OCI-LY7 (cell line): ENCODE measurements around the gene LRRC46. TPM values are rescaled to one million over a fixed set of nuclear protein-coding genes. Genes with fewer than 3 reads are reported as not detected.

Experiments used
- BruUV-seq: library from RNA; stranded (reverse); fragments of 400-500 nt; replicated peaks from 2 replicates; lab custom pipeline; 2021; lab: Mats Ljungman, UMichigan
- CTCF ChIA-PET: fragments of 300-600 bp; sonication (Branson Sonifier 250); formaldehyde crosslinking; loops from one replicate; lab custom pipeline; 2022; ENCODE audit warnings: antibody characterized with exemption; ENCODE audit not compliant: unreplicated experiment; lab: Charles Lee
- POLR2A ChIA-PET: fragments of 300-600 bp; sonication (Branson Sonifier 250); formaldehyde crosslinking; loops from one replicate; lab custom pipeline; 2022; ENCODE audit warnings: antibody characterized with exemption; lab: Charles Lee
- DNase-seq: peaks from one replicate; pipeline ENCODE4 v3.0.0-alpha.2; 2015; ENCODE audit warnings: low spot score
- H2AFZ ChIP-seq: fragments of 200-600 bp; sonication (generic), shearing (Covaris generic); 2 replicates; pipeline ENCODE4 v1.6.1; 2014; ENCODE audit warnings: mild to moderate bottlenecking, antibody characterized with exemption, low read length, moderate library complexity
- H3K27ac ChIP-seq: fragments of 200-600 bp; sonication (generic); 2 replicates; pipeline ENCODE4 v1.5.1; 2014; ENCODE audit warnings: mixed run types, low read depth, mild to moderate bottlenecking, moderate library complexity, low read length, inconsistent platforms; ENCODE audit not compliant: poor library complexity, severe bottlenecking
- H3K36me3 ChIP-seq: fragments of 200-600 bp; sonication (generic); 2 replicates; pipeline ENCODE4 v1.6.1; 2014; ENCODE audit warnings: mild to moderate bottlenecking, antibody characterized with exemption, low read length, moderate library complexity, mixed read lengths; ENCODE audit not compliant: insufficient read depth
- H3K4me1 ChIP-seq: fragments of 200-600 bp; sonication (generic); 2 replicates; pipeline ENCODE4 v1.5.1; 2014; ENCODE audit warnings: mild to moderate bottlenecking, low read length; ENCODE audit not compliant: insufficient read depth, poor library complexity, severe bottlenecking
- H3K4me2 ChIP-seq: fragments of 200-600 bp; sonication (generic); 2 replicates; pipeline ENCODE4 v1.6.1; 2014; ENCODE audit warnings: mild to moderate bottlenecking, low read length
- H3K4me3 ChIP-seq: fragments of 200-600 bp; sonication (generic); 2 replicates; pipeline ENCODE4 v1.5.1; 2014; ENCODE audit warnings: mild to moderate bottlenecking, low read depth, low read length; ENCODE audit not compliant: poor library complexity, severe bottlenecking
- H3K79me2 ChIP-seq: fragments of 200-600 bp; sonication (generic); 2 replicates; pipeline ENCODE4 v1.6.1; 2016; ENCODE audit warnings: low read depth, mild to moderate bottlenecking, low read length, moderate library complexity, mixed read lengths; ENCODE audit not compliant: insufficient read depth
- H3K9me2 ChIP-seq: fragments of 200-600 bp; sonication (generic); 2 replicates; pipeline ENCODE4 v1.6.1; 2016; ENCODE audit warnings: mild to moderate bottlenecking, low read length, mixed read lengths; ENCODE audit not compliant: insufficient read depth
- H3K9me3 ChIP-seq: fragments of 200-600 bp; sonication (generic); 2 replicates; pipeline ENCODE4 v1.6.1; 2014; ENCODE audit warnings: mild to moderate bottlenecking, mixed run types, low read length, mixed read lengths
- H4K20me1 ChIP-seq: fragments of 200-600 bp; sonication (generic); 2 replicates; pipeline ENCODE4 v1.6.1; 2014; ENCODE audit warnings: mild to moderate bottlenecking, antibody characterized with exemption, low read length, moderate library complexity, mixed read lengths; ENCODE audit not compliant: insufficient read depth
- EZH2phosphoT487 ChIP-seq: fragments of 200-600 bp; sonication (generic); IDR thresholded peaks from 2 replicates; pipeline ENCODE4 v1.6.1; 2018; ENCODE audit warnings: low read depth, borderline replicate concordance, mild to moderate bottlenecking, mixed run types, antibody characterized with exemption, low read length, moderate library complexity, mixed read lengths
- intact Hi-C: fragments of 100-400 bp; cut with micrococcal nuclease; formaldehyde crosslinking; loops from one replicate; pipeline ENCODE4 v1.10.0; 2022; ENCODE audit not compliant: unreplicated experiment
- total RNA-seq, 2 experiments: library from RNA; depleted of rRNA in 1 of 2; stranded (reverse); fragments of >200 nt in 1 of 2; shearing (Covaris generic) in 1 of 2; gene quantifications; 2 replicates each; pipeline ENCODE4 v1.2.3, GENCODE V29; 2014 to 2022
- TF ChIP-seq, protein P1 (sequence below): fragments of 200-600 bp; sonication (generic); conservative IDR thresholded peaks from 2 replicates; pipeline ENCODE4 v1.5.1; 2014; ENCODE audit warnings: mild to moderate bottlenecking, antibody characterized with exemption, low read length, moderate library complexity, mixed read lengths

The LRRC46 gene
- total RNA-seq, 2 experiments from 2014 or later: 0.85 to 1.2 TPM

DNA sequence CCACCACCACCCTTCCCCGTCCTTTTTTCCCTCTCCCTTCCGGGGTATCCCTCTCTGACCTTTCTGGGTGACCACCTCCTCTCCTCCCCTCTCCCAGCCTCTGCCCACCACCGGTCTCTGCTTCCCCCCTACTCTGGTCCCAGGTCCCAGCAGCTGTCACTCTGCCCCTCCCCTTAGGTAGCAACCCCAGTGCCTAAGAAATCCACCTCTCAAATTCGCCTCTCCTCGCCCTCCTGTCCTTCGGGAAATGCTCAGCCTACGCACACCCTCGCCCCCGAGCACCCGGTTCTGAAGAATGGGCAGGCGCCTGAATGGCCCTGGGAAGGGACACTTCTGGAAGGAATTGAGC is 20.3 kb downstream of the LRRC46 start:
- H3K9me3 ChIP-seq: no peaks in the 10 kb centered on the region
- ChIA-PET POLR2A (no interaction called here), CTCF (no interaction called here)
- H3K4me2 ChIP-seq: no peak overlapping the region
- intact Hi-C loops: no loop called here
- no peak for DNase-seq
- no peaks in the 10 kb centered on the region for H3K9me2 ChIP-seq
- no TSS peak for BruUV-seq
- no peaks in the 10 kb centered on the region for H3K4me1 ChIP-seq
- H3K79me2 ChIP-seq: no peaks in the 10 kb centered on the region
- H2AFZ ChIP-seq: no peak overlapping the region
- no peaks in the 10 kb centered on the region for H3K36me3 ChIP-seq
- TF ChIP-seq, protein P1, sequence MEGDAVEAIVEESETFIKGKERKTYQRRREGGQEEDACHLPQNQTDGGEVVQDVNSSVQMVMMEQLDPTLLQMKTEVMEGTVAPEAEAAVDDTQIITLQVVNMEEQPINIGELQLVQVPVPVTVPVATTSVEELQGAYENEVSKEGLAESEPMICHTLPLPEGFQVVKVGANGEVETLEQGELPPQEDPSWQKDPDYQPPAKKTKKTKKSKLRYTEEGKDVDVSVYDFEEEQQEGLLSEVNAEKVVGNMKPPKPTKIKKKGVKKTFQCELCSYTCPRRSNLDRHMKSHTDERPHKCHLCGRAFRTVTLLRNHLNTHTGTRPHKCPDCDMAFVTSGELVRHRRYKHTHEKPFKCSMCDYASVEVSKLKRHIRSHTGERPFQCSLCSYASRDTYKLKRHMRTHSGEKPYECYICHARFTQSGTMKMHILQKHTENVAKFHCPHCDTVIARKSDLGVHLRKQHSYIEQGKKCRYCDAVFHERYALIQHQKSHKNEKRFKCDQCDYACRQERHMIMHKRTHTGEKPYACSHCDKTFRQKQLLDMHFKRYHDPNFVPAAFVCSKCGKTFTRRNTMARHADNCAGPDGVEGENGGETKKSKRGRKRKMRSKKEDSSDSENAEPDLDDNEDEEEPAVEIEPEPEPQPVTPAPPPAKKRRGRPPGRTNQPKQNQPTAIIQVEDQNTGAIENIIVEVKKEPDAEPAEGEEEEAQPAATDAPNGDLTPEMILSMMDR: no peak
- no peak for TF ChIP-seq EZH2phosphoT487
- no peak overlapping the region for H3K4me3 ChIP-seq
- no peaks in the 10 kb centered on the region for H4K20me1 ChIP-seq
- no peak overlapping the region for H3K27ac ChIP-seq

DNA sequence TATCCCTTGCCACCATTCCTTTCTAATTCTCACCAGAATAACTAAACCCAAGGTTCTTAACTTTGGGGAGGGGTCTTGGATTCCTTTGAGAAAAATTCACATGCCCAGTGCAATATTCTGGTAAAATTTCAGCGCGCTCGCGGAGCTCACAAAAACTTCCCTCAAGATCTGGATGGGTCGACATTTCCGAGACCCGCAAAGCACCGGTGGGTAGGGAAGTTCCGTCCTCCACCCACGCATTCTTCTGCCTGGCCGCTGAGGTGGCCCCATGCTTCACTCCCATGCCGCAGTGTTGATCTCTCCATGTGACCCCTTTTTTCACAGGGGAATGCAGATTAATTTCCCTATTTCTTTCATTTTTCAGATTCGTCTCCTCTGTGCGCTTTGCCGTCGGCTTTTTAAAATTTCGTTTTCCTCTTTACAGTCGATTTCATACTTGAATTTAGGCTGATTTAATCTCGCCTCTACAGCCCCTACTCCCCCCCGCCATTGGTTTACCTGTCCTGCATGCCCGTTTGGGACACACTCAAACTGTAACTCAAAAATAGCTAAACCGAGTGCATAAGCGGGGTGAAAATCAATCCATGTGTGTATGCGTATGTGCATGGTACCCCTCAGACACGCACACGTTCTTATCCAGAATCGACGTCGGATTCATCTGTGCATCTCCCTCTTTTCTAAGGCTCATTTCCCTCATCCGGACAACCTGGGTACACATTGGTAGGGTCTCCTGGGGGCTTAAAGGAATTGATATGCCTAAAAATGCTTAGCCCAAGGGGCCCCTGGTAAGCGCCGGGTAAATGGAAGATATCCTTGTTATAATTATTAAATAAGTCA is 20.9 kb downstream of the LRRC46 start:
- H3K4me2 ChIP-seq: no peak overlapping the region

DNA sequence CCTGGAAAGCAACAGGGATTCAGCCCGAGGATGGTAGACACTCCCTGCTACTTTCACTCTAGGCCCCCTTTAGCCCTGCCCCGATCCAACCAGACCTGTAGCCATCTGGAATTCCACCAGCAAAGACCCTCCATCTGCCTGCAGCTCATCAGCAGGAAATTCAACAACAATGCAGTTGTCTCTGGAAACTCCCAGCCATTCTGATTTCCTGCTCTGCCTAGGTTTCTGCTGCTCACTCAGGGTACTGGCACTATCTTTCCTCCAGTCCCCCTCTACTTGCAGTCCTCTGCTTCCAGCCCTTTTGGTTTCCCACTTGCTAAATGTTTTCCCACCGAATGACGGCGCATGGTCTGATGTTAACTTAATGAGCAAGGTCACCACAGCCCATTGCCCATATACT is 22.1 kb downstream of the LRRC46 start:
- CTCF ChIA-PET: no interaction called here
- Histone ChIP-seq H3K79me2 (no peaks in the 10 kb centered on the region), H3K4me3 (no peak overlapping the region), H3K4me2 (no peak overlapping the region), H2AFZ (no peak overlapping the region), H3K9me3 (no peaks in the 10 kb centered on the region), H3K36me3 (no peaks in the 10 kb centered on the region), H4K20me1 (no peaks in the 10 kb centered on the region), H3K27ac (no peak overlapping the region), H3K4me1 (no peaks in the 10 kb centered on the region), H3K9me2 (no peaks in the 10 kb centered on the region)
- TF ChIP-seq, protein P1: no peak
- TF ChIP-seq EZH2phosphoT487: no peak
- POLR2A ChIA-PET: no interaction called here
- no peak for DNase-seq
- BruUV-seq: no TSS peak
- intact Hi-C loops: no loop called here

More for the DNA sequence above, 20.9 kb downstream of the LRRC46 start:
- Histone ChIP-seq H3K36me3 (no peaks in the 10 kb centered on the region), H3K9me2 (no peaks in the 10 kb centered on the region), H3K4me3 (no peak overlapping the region), H4K20me1 (no peaks in the 10 kb centered on the region), H3K27ac (no peak overlapping the region), H2AFZ (no peak overlapping the region), H3K4me1 (no peaks in the 10 kb centered on the region), H3K79me2 (no peaks in the 10 kb centered on the region), H3K9me3 (no peaks in the 10 kb centered on the region)
- BruUV-seq: no TSS peak
- ChIA-PET POLR2A (interaction anchor here (0.7 kb wide), 1 partner anchor 1284 kb away, joined by 3 read pairs; no protein-coding TSS in a partner anchor), CTCF (no interaction called here)
- TF ChIP-seq, protein P1: no peak
- TF ChIP-seq EZH2phosphoT487: peak; percentile 86; the same call in 1 of the 2 replicates
- intact Hi-C loops: no loop called here
- no peak for DNase-seq
